ENCODE measurements around the gene ZWILCH. TPM values are rescaled to one million over a fixed set of nuclear protein-coding genes. Genes with fewer than 3 reads are reported as not detected.
"Not testable (repeated sequence)": the region's sequence is repeated elsewhere in the genome, so short reads cannot be mapped to it uniquely, and the experiment has no call there.

The ZWILCH gene
- total RNA-seq, 1 donor from 2014 or later, result 13.4 TPM

- no peak for DNase-seq (ENCODE audit: low read depth in 2 of 2)
These were observed 18.2 kb upstream of the ZWILCH start for GRCh38 chr15:66486887-66487286.

GRCh38 chr15:66488525-66488924 lies 16.6 kb upstream of the ZWILCH start:
- no peak for DNase-seq (ENCODE audit: low read depth in 2 of 2)

GRCh38 chr15:66489179-66489791 lies 15.8 kb upstream of the ZWILCH start:
- DNase-seq (ENCODE audit: low read depth in 2 of 2), result no peak

- no peak for DNase-seq (ENCODE audit: low read depth in 2 of 2)
These were observed 13.3 kb upstream of the ZWILCH start for GRCh38 chr15:66491846-66492245.

GRCh38 chr15:66494262-66494661 lies 10.9 kb upstream of the ZWILCH start:
- no peak for DNase-seq (ENCODE audit: low read depth in 2 of 2)

- no peak for DNase-seq (ENCODE audit: low read depth in 2 of 2)
These were observed 8.1 kb upstream of the ZWILCH start for GRCh38 chr15:66496951-66497501.

- peak; percentile 78 to 95 for DNase-seq (ENCODE audit: low read depth in 2 of 2)
These were observed 7.3 kb upstream of the ZWILCH start, which contains the start of gene SNAPC5 for GRCh38 chr15:66497502-66498455. SNAPC5 (minus strand) TSS chr15:66497762; CDS start chr15:66497731, 31 bp downstream.

- peak; percentile 33 to 51 for DNase-seq (ENCODE audit: low read depth in 2 of 2)
These were observed 6.4 kb upstream of the ZWILCH start for GRCh38 chr15:66498501-66499386.

- DNase-seq (ENCODE audit: low read depth in 2 of 2), result not testable (repeated sequence)
These were observed 4.8 kb upstream of the ZWILCH start for GRCh38 chr15:66500346-66500745.

- DNase-seq (ENCODE audit: low read depth in 2 of 2), result no peak
These were observed 2.6 kb upstream of the ZWILCH start for GRCh38 chr15:66502491-66502890.

GRCh38 chr15:66503041-66503648 lies 2.0 kb upstream of the ZWILCH start:
- DNase-seq (ENCODE audit: low read depth in 2 of 2), result not testable (repeated sequence)

- DNase-seq (ENCODE audit: low read depth in 2 of 2), result no peak
These were observed 1.2 kb upstream of the ZWILCH start for GRCh38 chr15:66503780-66504562.

- DNase-seq (ENCODE audit: low read depth in 2 of 2), result no peak
These were observed 295 bp downstream of the ZWILCH start for GRCh38 chr15:66505430-66505811.

- DNase-seq (ENCODE audit: low read depth in 2 of 2), result no peak
These were observed 692 bp downstream of the ZWILCH start for GRCh38 chr15:66505818-66506217.

- DNase-seq (ENCODE audit: low read depth in 2 of 2), result no peak
These were observed 3.3 kb downstream of the ZWILCH start for GRCh38 chr15:66508293-66508883.

- DNase-seq (ENCODE audit: low read depth in 2 of 2), result peak in 1 of 2 donors; percentile 63
These were observed 9.5 kb downstream of the ZWILCH start for GRCh38 chr15:66514586-66514985.

GRCh38 chr15:66515901-66516322 lies 10.8 kb downstream of the ZWILCH start:
- DNase-seq (ENCODE audit: low read depth in 2 of 2), result peak in 1 of 2 donors; percentile 17

GRCh38 chr15:66523926-66524325 lies 18.8 kb downstream of the ZWILCH start:
- DNase-seq (ENCODE audit: low read depth in 2 of 2), result no peak

GRCh38 chr15:66524838-66525237 lies 19.7 kb downstream of the ZWILCH start:
- no peak for DNase-seq (ENCODE audit: low read depth in 2 of 2)

GRCh38 chr15:66535056-66535455 lies 29.9 kb downstream of the ZWILCH start:
- DNase-seq (ENCODE audit: low read depth in 2 of 2), result no peak

Data from dermis microvascular lymphatic vessel endothelial cell (primary cell).